Left lung (tissue), 10 donors: ENCODE results near the gene AKAP12. TPM values are rescaled to one million over a fixed set of nuclear protein-coding genes. Genes with fewer than 3 reads are reported as not detected.

Source experiments
- ATAC-seq: fragments of 200-7000 bp; cut with Tn5 transposase; one replicate; pipeline ENCODE4 v1.9.1; 2020; ENCODE audit warnings: moderate library complexity
- DNase-seq, 4 donors: peaks; one replicate each; pipeline ENCODE4 v3.0.0-alpha.2; 2013 to 2020
- H3K27ac ChIP-seq, 2 donors: fragments of 200-600 bp; sonication (generic) in 1 of 2; one replicate each; pipeline versions ENCODE4 v1.5.0 to v1.8.0; 2020 to 2021
- H3K27me3 ChIP-seq, 2 donors: fragments of 200-600 bp; sonication (generic) in 1 of 2; one replicate each; pipeline versions ENCODE4 v1.5.0 to v1.8.0; 2020 to 2021
- H3K36me3 ChIP-seq, 2 donors: fragments of 200-600 bp; sonication (generic) in 1 of 2; one replicate each; pipeline versions ENCODE4 v1.5.0 to v1.8.0; 2020 to 2021
- H3K4me1 ChIP-seq, 2 donors: fragments of 200-600 bp; one replicate each; pipeline ENCODE4 v1.8.0; 2021
- H3K4me3 ChIP-seq, 2 donors: fragments of 200-600 bp; sonication (generic) in 1 of 2; one replicate each; pipeline versions ENCODE4 v1.5.0 to v1.8.0; 2020 to 2021; ENCODE audit warnings: mild to moderate bottlenecking in 1 of 2
- H3K9me3 ChIP-seq, 2 donors: fragments of 200-600 bp; sonication (generic) in 1 of 2; one replicate each; pipeline versions ENCODE4 v1.5.0 to v1.8.0; 2020 to 2021
- intact Hi-C, 2 donors: fragments of 100-400 bp; cut with DNase I; formaldehyde crosslinking; loops; one replicate each; pipeline versions ENCODE4 v1.11.2 to v1.14.2; 2022
- polyA plus RNA-seq, 6 donors: library from polyadenylated mRNA; unstranded; fragments of 120-200 nt; gene quantifications; one replicate each; pipeline ENCODE4 v1.2.1, GENCODE V29; 2013; ENCODE audit not compliant: insufficient read length in 6 of 6
- total RNA-seq, 2 donors: library from RNA; stranded (reverse); fragmentation: NEBNext Ultra II Directional; extraction: Animal tissue kit (Norgen Biotek cat#: 25700); gene quantifications; one replicate each; pipeline ENCODE4 v1.2.1, GENCODE V29; 2021
- TF ChIP-seq, protein P1 (sequence below), 2 donors: fragments of 200-600 bp; sonication (generic) in 1 of 2; IDR thresholded peaks; one replicate each; pipeline versions ENCODE4 v1.5.0 to v1.8.0; 2021; ENCODE audit warnings: antibody characterized with exemption in 2 of 2
- donor health status: DM: no; HTN: yes; CAD: no.
- donor health status: DM: no; HTN: no; CAD: no.

Gene AKAP12
- total and polyA plus RNA-seq, 8 donors: 28.9 to 125 (median 98.7) TPM

DNA sequence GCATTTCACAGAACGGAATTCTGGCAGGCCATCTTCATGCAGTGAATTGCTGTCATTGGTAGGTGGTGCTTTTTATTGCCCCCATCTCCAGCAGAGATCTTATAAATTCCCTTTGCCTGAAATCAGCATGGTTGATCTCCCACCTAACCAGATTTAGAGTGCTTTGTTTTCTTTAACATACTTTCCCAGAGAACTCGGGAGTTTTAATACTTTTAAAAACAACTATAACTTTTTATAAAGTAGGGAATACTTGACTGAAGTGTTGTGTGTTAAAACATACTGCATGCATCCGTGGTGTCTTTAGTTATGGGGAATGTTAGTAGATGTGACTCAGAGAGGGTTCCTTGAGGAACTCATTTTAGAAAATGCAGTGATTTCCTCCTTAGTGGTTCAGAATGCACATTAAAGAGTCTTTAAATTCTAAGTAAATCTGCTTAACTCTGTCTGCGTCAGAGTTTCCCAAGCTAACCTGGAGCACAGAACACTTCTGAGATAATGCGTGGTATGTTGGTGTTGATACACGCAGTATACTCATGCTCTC, 54.9 kb downstream of the AKAP12 start:
- intact Hi-C loops: no loop called here
- no peaks in the 10 kb centered on the region for H3K9me3 ChIP-seq
- H3K4me3 ChIP-seq: no peak overlapping the region
- ATAC-seq (no peak), DNase-seq (no peak)
- H3K4me1 ChIP-seq: peaks cover 6 to 15% of the 10 kb centered on the region in 2 donors
- TF ChIP-seq, protein P1, sequence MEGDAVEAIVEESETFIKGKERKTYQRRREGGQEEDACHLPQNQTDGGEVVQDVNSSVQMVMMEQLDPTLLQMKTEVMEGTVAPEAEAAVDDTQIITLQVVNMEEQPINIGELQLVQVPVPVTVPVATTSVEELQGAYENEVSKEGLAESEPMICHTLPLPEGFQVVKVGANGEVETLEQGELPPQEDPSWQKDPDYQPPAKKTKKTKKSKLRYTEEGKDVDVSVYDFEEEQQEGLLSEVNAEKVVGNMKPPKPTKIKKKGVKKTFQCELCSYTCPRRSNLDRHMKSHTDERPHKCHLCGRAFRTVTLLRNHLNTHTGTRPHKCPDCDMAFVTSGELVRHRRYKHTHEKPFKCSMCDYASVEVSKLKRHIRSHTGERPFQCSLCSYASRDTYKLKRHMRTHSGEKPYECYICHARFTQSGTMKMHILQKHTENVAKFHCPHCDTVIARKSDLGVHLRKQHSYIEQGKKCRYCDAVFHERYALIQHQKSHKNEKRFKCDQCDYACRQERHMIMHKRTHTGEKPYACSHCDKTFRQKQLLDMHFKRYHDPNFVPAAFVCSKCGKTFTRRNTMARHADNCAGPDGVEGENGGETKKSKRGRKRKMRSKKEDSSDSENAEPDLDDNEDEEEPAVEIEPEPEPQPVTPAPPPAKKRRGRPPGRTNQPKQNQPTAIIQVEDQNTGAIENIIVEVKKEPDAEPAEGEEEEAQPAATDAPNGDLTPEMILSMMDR (IDR thresholded peaks at IDR 0.05): no peak
- H3K27ac ChIP-seq: no peak overlapping the region
- no peaks in the 10 kb centered on the region for H3K27me3 ChIP-seq
- H3K36me3 ChIP-seq: no peaks in the 10 kb centered on the region

DNA sequence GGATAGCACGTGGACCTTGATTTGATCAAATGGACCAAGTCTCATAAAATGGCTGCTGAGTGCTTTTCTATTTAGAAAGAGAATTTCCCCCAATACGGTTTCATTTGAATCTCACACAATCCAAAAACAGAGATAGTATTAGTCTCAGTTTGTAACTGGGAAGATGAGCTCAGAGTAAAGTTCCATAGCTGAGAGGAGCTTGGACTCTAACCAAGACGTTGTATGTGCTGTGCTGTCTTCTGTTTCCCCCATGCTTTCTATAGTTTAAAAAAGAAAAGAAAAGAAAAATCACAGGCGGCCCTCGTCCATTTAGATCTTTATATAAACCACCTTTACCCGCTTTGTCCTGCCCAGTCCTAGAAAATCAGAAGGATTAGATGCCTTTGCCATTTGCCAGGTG, 58.1 kb downstream of the AKAP12 start:
- H3K4me3 ChIP-seq: no peak overlapping the region
- H3K9me3 ChIP-seq: no peaks in the 10 kb centered on the region
- TF ChIP-seq, protein P1 (IDR thresholded peaks at IDR 0.05): no peak
- H3K36me3 ChIP-seq: no peaks in the 10 kb centered on the region
- H3K27me3 ChIP-seq: no peaks in the 10 kb centered on the region
- DNase-seq: no peak
- peaks cover 6% of the 10 kb centered on the region in 2 donors for H3K4me1 ChIP-seq
- no peak for ATAC-seq
- intact Hi-C loops: no loop called here
- H3K27ac ChIP-seq: no peak overlapping the region

DNA sequence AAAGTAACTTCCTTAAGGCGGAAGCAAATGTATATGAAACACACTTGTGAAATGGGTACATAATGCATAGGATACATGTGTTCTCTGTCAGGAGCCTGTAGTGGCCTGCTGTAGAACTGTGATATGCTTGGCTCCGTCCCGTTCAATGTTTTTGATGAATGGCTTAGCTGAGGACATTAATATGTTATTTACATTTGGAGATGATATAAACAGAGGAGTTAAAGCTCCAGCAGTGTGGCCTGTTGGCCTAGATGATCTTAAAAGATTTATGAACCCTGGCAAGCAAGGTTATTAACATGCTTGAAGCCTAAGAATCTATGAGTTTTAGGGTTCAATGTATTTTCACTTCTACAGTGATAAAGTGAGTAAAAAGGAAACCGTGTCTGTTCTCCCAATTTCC, 59.2 kb downstream of the AKAP12 start:
- Histone ChIP-seq H3K4me3 (no peak overlapping the region), H3K9me3 (no peaks in the 10 kb centered on the region), H3K27ac (no peak overlapping the region), H3K36me3 (no peaks in the 10 kb centered on the region), H3K27me3 (no peaks in the 10 kb centered on the region), H3K4me1 (no peaks in the 10 kb centered on the region)
- ATAC-seq (no peak), DNase-seq (peak in 1 of 4 donors; percentile 39)
- intact Hi-C loops: no loop called here
- TF ChIP-seq, protein P1 (IDR thresholded peaks at IDR 0.05): no peak

DNA sequence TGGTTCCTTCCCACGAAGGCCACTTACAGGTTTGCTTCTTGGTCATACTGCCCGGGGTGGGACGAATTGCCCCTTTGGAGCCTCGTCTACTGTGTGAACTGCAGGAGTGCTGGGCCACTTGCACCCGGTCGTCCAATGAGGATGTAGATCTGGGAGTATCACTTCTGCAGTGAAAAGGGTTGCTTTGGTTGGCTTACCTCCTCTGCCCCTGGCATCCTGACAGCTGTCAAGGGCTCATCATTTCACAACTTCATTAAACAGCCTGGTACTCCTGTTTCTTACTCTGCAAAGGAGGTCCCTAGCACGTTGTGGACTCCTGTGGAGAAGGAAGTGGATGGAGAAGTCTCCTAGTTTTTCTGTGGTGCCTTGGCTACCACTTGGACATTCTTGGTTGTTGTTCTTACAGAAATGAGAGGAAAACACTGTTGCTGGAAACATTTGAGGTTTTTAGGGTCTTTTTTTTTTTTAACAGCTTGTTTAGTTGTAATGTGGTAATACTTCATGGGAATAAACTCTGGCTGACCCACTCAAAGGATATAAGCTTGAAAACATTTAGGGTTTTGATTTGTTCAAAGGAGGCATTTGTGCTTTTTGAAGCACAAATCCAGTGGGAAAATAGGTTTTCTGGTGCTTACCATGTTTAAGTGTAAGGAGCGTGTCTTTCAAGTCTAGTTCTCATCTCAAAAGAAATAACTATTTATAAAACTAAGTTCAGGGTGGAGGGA, 60.7 kb downstream of the AKAP12 start:
- Histone ChIP-seq H3K9me3 (no peaks in the 10 kb centered on the region), H3K4me3 (no peak overlapping the region), H3K4me1 (no peaks in the 10 kb centered on the region), H3K36me3 (no peaks in the 10 kb centered on the region), H3K27ac (no peak overlapping the region), H3K27me3 (no peaks in the 10 kb centered on the region)
- DNase-seq: peak in 2 of 4 donors; percentile 73 to 81
- intact Hi-C loops: no loop called here
- ATAC-seq: no peak
- TF ChIP-seq, protein P1 (IDR thresholded peaks at IDR 0.05): no peak

DNA sequence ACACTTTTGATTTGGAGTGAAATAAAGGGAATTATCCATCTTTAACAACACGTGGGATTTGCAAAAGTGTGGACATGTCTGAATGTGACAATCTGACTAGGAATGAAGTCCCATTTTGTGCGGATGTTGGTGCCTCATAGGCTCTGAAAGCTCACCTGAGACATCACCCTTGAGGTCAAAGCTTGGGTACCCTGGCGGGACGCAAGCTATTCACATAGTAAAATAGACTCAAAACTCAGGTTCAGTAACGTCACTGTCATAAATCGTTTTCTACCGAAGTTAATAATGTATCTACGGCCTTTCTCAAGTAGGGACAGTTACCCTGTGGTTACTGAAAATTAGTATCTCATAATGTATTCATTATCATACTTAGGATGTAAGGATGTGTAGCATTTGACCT, 61.8 kb downstream of the AKAP12 start:
- no peaks in the 10 kb centered on the region for H3K9me3 ChIP-seq
- DNase-seq: no peak
- no peak overlapping the region for H3K27ac ChIP-seq
- TF ChIP-seq, protein P1 (IDR thresholded peaks at IDR 0.05): no peak
- intact Hi-C loops: no loop called here
- H3K4me3 ChIP-seq: no peak overlapping the region
- no peaks in the 10 kb centered on the region for H3K4me1 ChIP-seq
- H3K36me3 ChIP-seq: no peaks in the 10 kb centered on the region
- ATAC-seq: no peak
- H3K27me3 ChIP-seq: no peaks in the 10 kb centered on the region
